Eye (tissue), 1 donor: ENCODE results near the gene PPP2R5D.
"Not testable (repeated sequence)": the region's sequence is repeated elsewhere in the genome, so short reads cannot be mapped to it uniquely, and the experiment has no call there.

Source experiments
- DNase-seq: peaks from one replicate; pipeline ENCODE4 v3.0.0-alpha.2; 2015

Gene PPP2R5D

DNA sequence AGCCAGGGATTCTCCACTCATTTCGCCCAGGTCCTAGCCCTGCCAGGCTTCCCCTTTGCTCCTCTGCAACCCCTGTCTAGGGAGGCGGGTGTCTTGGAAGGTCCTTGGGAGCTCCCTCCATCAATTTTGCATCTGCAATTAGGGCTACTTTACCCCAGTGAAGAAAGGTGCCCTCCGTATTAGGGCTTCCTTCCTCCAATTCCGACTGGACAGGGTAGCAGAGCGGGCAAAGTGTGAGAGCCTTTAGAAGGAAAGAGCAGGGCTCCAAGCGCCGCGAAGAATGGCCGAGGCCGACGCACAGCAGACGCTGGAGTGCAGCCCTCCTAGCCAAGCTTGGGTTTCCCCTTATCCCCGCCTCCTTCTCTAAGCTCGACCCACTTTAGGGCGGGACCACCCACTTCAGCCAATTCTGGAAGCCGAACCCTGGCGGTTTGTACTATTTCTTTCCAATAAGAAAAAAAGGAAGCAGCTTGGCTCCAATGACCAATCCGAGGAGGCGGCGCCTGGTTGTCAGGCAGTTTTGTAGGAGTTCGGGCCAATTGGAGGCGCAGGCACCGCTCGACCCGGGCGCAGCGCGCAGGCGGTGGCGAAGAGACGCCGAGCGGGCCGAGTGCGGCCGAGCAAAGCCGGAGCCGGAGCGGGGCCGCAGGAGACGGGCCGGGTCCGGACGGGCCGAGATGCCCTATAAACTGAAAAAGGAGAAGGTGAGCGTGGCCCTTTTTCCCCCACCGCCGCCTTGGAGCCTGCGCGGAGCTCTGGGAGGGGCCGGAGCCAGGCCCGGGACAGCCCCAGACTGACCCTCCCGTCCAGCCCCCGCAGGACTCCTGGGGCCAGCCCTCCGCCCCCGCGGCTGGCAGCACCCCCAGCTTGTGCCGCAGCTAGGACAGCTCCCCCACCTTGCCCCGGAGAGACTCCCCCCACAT, at the start of gene PPP2R5D:
TSS of gene PPP2R5D (plus strand) at position 570 of the 923 bp plus-strand sequence. CDS start at position 678, 108 bp downstream.
- peak; percentile 99 for DNase-seq

DNA sequence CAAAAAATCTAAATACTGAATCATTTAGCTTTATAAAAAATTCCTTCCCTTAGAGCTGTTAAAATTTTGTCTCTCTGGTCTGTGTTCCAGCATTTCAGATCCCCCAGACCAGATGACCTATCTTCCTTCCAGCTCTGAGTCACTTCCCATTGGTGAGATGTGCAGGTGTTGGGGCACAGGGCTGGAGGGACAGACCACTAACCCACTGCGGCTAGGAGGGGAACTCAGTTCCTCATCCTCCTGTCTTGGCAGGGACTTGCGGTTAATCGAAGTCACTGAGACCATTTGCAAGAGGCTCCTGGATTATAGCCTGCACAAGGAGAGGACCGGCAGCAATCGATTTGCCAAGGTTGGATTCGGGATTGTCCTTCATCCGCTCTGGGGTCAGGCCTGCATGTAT, 49.0 kb upstream of the PPP2R5D start:
- no peak for DNase-seq

DNA sequence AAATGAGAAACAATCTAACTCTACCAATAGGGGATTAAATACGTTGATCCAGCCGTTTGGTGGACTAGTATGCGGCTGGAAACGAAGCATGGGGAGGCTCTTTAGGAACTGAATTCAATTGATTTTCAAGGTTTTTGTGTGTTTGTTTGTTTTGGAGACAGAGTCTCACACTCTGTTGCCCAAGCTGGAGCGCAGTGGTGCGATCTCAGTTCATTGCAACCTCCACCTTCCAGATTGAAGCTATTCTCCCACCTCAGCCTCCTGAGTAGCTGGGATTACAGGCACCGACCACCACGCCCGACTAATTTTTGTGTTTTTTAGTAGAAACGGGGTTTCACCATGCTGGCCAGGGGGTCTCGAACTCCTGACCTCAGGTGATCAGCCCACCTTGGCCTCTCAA, 48.0 kb upstream of the PPP2R5D start:
- no peak for DNase-seq

DNA sequence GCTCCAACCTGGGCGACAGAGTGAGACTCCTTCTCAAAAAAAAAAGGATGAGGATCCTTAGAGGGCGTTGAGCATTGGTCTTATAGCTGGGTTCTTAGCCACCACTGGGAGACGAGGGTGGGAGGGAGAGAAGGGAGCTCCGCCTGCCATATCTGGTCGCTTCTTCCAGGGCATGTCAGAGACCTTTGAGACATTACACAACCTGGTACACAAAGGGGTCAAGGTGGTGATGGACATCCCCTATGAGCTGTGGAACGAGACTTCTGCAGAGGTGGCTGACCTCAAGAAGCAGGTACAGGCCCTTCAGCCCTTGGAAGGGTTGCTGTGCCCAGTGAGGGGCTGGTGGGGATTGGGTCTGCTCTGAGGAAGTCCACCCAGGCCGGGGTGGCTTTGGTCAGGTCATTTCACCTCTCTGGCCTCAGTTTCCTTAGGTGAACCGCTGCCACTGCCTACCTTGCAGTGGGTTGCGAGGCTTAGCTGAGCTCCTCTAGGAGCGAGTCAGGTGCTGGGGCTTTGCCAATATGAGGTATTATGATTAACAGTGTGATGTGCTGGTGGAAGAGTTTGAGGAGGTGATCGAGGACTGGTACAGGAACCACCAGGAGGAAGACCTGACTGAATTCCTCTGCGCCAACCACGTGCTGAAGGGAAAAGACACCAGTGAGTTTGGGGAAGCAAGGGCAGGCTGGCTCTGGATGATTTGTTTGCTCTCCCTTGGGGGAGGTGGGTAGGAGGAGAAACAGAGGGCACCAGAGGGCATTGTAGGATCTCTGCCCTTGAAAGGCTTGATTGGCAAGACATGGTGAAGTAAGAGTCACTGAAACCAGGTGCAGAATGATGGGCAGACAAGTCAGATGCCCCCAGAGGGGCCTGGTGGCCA, 46.6 kb upstream of the PPP2R5D start:
- no peak for DNase-seq

DNA sequence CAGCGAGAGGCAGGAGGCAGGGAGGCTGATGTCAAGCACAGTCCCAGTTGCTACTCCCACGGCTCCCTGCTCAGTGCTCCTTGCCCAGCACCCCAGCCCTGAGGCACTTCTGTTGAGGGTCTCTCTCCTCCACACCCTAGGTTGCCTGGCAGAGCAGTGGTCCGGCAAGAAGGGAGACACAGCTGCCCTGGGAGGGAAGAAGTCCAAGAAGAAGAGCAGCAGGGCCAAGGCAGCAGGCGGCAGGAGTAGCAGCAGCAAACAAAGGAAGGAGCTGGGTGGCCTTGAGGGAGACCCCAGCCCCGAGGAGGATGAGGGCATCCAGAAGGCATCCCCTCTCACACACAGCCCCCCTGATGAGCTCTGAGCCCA, 46.0 kb upstream of the PPP2R5D start:
- DNase-seq: no peak

DNA sequence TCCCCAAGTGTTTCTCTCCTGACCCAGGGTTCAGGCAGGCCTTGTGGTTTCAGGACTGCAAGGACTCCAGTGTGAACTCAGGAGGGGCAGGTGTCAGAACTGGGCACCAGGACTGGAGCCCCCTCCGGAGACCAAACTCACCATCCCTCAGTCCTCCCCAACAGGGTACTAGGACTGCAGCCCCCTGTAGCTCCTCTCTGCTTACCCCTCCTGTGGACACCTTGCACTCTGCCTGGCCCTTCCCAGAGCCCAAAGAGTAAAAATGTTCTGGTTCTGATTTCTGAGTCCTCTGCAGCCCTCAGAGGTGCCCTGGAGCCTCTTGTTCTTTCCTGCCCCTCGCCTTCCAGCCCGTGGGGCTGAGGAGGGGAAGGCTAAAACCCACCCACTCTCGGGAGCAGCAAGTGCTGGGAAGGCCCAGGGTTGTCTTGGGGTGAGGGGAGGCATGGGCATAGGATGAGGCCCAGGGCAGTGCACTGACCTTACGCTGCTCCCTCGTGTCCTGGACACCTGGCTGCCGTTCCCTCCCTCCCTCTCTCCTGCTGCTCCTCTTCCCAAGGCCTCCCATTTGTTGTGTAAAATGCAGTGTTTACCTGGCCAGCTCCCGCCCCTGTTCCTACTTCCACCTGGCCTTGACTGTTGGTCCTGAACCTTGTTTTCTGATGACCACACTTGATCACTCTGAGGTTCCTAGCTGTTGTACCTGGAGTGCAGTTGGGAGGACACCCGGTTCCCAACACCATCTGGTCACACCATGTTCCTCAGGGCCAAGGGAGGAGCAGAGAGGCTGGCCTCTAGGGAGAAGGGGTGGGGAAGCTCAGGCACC, 45.2 kb upstream of the PPP2R5D start:
- DNase-seq: no peak

DNA sequence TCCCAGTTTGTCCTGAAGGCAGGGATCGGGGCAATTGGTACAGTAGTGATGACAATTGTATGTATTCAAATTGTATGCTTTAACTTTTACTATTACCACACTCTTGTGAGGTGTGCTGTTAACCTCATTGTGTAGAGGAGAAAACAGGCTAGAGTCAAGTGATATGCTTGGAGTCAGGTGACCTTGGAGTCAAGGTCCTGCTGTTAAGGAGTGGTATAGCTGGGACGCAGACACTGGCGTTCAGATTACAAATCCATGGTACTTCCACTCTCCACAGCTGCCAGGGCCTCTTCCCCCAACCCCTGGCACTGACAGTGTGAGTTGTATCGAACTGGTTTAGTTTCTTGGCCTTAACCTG, 44.6 kb upstream of the PPP2R5D start:
- DNase-seq: no peak

DNA sequence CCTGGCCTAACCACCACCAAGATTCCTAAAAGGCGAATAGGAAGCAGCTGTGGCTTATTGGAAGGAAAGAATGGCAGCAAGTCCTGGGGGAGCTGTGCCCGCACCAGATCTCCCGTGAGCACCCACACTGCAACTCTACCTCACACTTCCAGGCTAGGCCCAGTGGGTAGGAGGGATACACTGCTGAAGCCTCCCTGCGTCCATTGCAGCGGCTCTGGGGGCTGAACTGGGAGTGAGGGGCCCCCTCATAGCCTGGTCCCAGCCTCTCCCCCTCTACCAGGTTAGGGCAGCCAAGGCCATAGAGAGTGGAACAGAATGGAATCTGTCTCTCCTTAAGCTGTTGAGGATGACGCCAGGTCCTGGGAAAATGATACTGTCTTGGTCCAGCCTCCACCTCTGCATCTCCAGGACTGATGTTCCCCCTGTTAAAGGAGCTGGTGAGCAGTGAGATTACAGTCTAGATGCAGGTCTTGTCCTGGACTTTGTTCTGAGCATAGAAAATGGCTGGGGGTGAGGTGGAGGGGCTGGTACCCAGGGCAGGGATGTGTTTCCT, 43.8 kb upstream of the PPP2R5D start:
- DNase-seq: no peak

DNA sequence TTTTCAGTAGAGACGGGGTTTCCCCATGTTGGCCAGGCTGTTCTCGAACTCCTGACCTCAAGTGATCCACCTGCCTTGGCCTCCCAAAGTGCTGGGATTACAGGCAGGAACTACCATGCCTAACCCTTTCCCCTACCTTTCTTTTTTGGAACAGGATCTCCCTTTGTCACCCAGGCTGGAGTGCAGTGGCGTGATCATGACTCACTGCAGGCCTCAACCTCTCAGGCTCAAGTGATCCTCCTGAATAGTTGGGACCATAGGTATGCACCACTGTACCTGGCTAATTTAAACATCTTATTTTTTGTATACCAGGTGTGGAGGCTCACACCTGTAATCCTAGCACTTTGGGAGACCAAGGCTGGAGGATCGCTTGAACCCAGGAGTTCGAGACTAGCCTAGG, 43.0 kb upstream of the PPP2R5D start:
- not testable (repeated sequence) for DNase-seq

DNA sequence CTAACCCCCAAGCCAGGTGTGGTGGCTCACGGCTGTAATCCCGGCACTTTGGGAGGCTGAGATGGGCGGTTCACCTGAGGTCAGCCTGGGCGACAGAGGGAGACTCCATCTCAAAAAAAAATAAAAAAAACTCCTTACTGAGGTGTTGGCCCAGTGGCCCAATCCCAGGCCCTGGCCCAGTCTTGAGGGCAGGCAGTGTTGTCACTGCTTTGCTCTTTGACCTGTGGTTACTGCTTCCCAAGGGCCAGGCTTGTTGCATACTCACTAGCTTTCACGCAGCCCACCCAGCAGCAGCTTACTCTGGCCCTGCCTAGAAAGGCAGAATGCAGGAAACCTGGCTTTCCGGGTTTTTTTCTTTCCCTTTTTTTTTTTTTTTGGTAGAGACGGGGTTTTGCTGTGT, 41.9 kb upstream of the PPP2R5D start:
- DNase-seq: no peak

DNA sequence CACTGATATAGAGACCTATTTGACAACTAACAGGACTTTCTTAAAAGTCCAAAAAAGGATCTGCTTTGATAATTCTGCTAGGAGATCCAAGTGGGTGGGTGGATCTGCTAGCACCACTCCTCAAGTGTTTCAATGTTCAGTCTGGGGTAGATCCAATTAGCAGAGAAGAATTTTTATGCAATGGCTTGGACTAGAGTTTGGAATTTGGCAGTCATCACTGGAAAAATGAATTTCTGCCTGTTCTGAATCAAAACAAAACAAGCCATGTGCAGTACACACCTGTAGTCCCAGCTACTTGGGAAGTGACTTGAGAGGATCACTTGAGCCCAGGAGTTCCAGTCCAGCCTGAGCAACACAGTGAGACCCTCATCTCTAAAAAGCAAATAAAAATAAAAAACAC, 36.4 kb upstream of the PPP2R5D start:
- DNase-seq: no peak

DNA sequence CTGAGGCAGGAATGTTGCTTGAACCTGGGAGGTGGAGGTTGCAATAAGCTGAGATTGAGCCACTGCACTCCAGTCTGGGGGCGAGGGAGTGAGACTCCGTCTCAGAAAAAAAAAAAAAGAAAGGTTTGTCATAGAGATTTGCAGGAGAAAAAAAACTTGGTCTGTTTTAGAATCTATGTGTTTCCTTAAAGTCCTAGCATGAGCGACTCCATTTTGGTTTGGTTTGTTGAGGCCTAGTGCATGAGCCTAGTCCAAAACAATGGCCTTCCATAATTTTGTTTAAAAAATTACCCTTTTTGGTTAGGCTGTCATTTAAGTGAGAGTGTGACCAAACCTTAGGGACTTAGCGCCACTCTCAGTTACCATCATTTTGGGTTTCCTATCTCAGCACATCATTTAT, 32.0 kb upstream of the PPP2R5D start:
- DNase-seq: no peak

DNA sequence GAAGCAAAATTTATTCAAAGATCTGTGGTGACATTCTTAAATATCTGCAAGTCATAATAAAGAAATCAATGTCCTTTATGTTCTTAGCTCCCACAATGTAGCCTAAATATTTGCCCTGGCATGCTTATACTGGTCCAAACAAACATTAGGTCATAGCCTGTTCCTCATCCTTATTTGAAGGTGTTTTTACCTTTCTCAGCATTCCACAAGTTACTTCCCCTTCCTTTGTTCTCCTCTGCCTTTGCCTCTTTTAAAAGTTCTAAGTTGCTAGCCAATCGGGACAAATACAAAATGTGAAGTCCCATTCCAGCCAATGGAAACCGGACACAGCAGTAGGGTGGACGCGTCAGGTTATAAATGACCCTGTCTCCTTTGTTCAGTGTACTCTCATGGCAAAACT, 30.0 kb upstream of the PPP2R5D start:
- DNase-seq: not testable (repeated sequence)

DNA sequence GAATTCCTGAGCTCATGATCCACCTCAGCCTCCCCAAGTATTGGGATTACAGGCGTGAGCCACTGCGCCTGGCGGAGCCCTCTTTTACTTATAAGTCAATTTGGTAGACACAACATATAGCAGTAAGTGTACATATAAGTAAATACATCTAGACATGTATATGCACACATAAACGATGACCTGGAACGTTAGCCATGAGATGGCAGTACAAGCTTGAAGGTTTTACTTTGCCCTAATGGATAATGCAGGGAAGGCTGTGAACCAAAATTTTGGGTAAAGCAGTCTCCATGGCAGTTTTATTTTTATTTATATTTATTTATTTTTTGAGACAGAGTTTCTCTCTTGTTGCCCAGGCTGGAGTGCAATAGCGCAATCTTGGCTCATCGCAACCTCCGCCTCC, 26.2 kb upstream of the PPP2R5D start:
- no peak for DNase-seq

DNA sequence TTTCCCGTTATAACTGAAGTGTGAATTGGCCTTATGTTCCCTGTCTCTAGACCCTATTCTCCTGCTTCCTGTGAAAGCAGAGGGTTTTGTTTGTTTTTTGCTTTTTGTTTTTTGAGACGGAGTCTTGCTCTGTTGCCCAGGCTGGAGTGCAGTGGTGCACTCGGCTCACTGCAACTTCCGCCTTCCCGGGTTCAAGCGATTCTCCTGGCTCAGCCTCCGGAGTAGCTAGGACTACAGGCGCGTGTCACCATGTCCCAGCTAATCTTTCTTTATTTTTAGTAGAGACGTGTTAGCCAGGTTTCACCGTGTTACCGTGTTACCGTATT, 24.5 kb upstream of the PPP2R5D start:
- no peak for DNase-seq

DNA sequence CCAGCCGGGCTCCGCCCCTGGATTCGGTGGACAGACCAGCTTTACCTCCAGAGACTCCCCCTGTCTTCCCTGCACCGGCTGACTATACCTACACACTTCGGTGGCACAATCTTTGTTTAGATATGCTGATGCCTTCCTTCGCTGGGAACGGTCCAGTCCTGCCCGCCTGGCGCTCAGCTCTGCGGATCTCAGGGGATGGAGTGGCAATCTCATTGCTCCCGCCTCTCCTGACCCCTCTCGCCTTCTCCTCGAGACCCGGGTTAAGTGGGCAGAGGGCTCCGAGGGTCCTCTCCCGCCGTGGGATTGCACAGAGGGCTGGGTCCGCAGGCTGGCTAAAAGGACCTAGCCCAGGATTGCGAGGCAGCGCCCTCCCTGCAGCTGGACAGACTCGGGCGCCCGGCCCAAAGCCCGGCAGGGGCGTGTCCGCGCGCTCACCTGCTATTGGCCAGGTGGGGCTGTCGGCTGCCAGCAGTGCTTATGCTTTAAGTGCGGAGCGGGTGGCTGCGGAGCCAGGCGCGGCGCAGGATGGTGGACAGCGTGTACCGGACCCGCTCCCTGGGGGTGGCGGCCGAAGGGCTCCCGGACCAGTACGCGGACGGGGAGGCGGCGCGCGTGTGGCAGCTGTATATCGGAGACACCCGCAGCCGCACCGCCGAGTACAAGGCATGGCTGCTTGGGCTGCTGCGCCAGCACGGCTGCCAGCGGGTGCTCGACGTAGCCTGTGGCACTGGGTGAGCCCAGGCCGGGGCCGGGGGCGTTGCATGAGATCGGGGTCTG, 23.9 kb upstream of the PPP2R5D start, which contains the start of gene GNMT:
TSS of gene GNMT (plus strand) at position 512 of the 777 bp plus-strand sequence. CDS start at position 526, 14 bp downstream.
- DNase-seq: peak; percentile 63

DNA sequence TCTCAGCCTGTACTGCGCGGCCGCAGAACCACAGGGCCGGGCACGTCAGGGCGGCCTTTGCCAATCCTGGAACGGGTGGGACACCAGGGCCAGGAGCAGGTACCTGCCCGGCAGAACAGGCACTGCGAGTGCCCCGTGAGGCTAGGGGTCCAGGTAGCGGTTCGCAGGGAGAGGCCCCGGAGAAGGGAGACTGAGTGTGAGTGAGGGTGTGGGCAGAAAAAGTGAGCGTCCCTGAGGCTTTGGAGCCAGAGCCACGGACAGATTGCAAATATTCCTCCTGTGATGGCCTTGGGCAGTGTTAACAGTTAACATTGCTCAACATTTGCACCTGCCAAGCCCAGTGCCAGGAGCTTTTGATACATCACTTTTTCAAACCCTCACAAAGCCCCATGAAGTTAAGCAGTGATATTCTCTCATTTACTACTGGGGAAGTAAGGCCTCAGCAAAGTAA, 23.3 kb upstream of the PPP2R5D start:
- DNase-seq: no peak

DNA sequence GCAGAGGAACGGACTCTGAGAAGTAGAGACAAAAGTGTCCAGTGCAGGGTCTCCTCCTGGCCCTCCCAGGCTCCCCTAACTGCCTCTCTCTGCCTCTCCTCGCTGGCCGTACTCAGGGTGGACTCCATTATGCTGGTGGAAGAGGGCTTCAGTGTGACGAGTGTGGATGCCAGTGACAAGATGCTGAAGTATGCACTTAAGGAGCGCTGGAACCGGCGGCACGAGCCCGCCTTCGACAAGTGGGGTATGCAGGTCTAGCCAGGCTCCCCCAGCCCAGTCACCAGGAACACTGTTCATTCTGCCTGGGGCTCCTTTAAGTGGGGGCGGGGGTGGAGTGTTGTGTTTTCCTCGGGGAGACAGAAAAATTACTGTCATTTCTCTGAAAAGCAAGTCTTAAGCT, 22.3 kb upstream of the PPP2R5D start:
- DNase-seq: no peak

DNA sequence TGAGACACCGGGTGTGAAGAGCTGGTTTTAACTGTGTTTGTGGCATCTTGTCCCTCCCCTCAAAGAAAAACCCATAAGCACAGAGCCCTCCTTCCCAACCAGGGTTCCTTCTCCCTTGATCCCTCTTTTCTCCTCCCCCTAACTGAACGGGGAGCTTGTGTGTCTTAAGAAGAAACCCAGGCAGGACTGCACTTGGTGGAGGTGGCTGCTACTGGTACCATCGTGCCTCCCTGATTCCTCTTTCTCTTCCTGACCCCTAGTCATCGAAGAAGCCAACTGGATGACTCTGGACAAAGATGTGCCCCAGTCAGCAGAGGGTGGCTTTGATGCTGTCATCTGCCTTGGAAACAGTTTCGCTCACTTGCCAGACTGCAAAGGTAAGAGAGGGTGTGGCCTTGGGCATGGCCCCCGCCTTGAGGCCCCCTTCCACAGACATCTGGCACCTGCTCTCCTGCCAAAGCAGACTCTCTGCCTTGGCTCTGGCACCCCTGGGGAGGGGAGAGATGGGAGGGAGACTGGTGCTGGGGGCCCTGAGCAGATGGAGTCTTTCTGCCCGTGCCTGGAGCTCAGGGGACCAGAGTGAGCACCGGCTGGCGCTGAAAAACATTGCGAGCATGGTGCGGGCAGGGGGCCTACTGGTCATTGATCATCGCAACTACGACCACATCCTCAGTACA, 21.7 kb upstream of the PPP2R5D start:
- no peak for DNase-seq

DNA sequence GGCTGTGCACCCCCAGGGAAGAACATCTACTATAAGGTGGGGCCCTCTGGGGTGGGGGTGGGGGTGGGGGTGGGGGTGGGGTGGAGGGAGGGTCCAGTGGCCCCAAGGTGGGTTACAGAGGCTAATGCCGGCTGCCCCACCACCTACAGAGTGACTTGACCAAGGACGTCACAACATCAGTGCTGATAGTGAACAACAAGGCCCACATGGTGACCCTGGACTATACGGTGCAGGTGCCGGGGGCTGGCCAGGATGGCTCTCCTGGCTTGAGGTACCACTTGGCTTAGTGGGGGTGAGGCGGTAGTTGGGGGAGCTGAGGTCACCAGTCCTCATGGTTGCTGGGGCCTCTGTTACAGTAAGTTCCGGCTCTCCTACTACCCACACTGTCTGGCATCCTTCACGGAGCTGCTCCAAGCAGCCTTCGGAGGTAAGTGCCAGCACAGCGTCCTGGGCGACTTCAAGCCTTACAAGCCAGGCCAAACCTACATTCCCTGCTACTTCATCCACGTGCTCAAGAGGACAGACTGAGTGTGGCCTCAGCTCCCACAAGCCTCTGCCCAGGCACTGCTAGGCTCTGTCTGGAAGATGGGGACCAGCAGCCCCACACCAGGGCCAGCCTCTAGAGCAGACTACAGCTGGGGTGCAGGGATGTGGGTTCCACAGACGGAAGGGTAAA, 21.1 kb upstream of the PPP2R5D start:
- no peak for DNase-seq
